ENCODE measurements around the gene MTNR1B. TPM values are rescaled to one million over a fixed set of nuclear protein-coding genes. Genes with fewer than 3 reads are reported as not detected.

The MTNR1B gene
- total and polyA plus RNA-seq, 4 donors: not detected

- H3K4me3 ChIP-seq (ENCODE audit: low read length in 2 of 2): no peak overlapping the region
- no peaks in the 10 kb centered on the region for H3K4me1 ChIP-seq (ENCODE audit: control insufficient read depth in 1 of 2, insufficient read depth in 2 of 2, low read length in 2 of 2)
- H3K36me3 ChIP-seq (ENCODE audit: control insufficient read depth in 1 of 2, insufficient read depth in 2 of 2, low read length in 1 of 2): no peaks in the 10 kb centered on the region
- no peaks in the 10 kb centered on the region for H3K9me3 ChIP-seq (ENCODE audit: control insufficient read depth, low read length)
- ATAC-seq (ENCODE audit: low FRiP score): no peak
- H3K27me3 ChIP-seq (ENCODE audit: control insufficient read depth in 1 of 2, insufficient read depth in 2 of 2, low read length in 1 of 2): no peaks in the 10 kb centered on the region
- WGBS, 2 donors: 78 to 88% methylated on average over 2 of the region's 2 CpGs
- no peak for DNase-seq
- no peak overlapping the region for H3K27ac ChIP-seq (ENCODE audit: low read depth in 1 of 2, low read length in 2 of 2)
- intact Hi-C loops (cut with DNase I): no loop called here
Observed at GRCh38 chr11:92967867-92968266, 1.6 kb upstream of the MTNR1B start.

- intact Hi-C loops (cut with DNase I): no loop called here
- Histone ChIP-seq H3K4me3 (ENCODE audit: low read length in 2 of 2) (no peak overlapping the region), H3K27ac (ENCODE audit: low read depth in 1 of 2, low read length in 2 of 2) (no peak overlapping the region), H3K9me3 (ENCODE audit: control insufficient read depth, low read length) (no peaks in the 10 kb centered on the region), H3K36me3 (ENCODE audit: control insufficient read depth in 1 of 2, insufficient read depth in 2 of 2, low read length in 1 of 2) (no peaks in the 10 kb centered on the region), H3K4me1 (ENCODE audit: control insufficient read depth in 1 of 2, insufficient read depth in 2 of 2, low read length in 2 of 2) (no peaks in the 10 kb centered on the region), H3K27me3 (ENCODE audit: control insufficient read depth in 1 of 2, insufficient read depth in 2 of 2, low read length in 1 of 2) (no peaks in the 10 kb centered on the region)
- no peak for DNase-seq
- no peak for ATAC-seq (ENCODE audit: low FRiP score)
- WGBS, 2 donors: 2 to 6% methylated on average over 15 to 16 of the region's 16 CpGs
Observed at GRCh38 chr11:92969293-92969633, 188 bp upstream of the MTNR1B start.

DNA sequence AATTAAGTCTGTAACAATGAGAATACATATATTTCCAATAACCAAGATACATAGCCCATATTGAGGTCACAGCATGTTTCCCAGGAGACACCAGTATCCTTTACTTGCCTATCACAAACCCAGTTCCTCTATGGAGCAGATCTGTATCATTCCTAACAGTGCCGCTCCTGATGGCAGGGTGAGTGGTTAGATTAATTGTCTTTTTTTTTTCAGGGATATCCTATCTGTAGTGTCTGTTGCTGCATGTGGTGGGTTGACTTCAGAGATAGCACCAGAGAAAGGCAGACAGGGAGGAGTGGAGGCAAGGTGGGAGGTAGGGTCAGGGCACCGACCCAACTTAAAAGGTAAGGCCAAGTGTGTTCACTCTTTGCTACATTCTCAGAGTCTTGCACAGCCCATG lies 2.8 kb downstream of the MTNR1B start:
- H3K36me3 ChIP-seq (ENCODE audit: control insufficient read depth in 1 of 2, insufficient read depth in 2 of 2, low read length in 1 of 2): no peaks in the 10 kb centered on the region
- H3K4me3 ChIP-seq (ENCODE audit: low read length in 2 of 2): no peak overlapping the region
- intact Hi-C loops (cut with DNase I): no loop called here
- no peaks in the 10 kb centered on the region for H3K4me1 ChIP-seq (ENCODE audit: control insufficient read depth in 1 of 2, insufficient read depth in 2 of 2, low read length in 2 of 2)
- 66 to 94% methylated on average over 2 of the region's 2 CpGs for WGBS, 2 donors
- DNase-seq (no peak), ATAC-seq (ENCODE audit: low FRiP score) (no peak)
- H3K27me3 ChIP-seq (ENCODE audit: control insufficient read depth in 1 of 2, insufficient read depth in 2 of 2, low read length in 1 of 2): no peaks in the 10 kb centered on the region
- no peak overlapping the region for H3K27ac ChIP-seq (ENCODE audit: low read depth in 1 of 2, low read length in 2 of 2)
- H3K9me3 ChIP-seq (ENCODE audit: control insufficient read depth, low read length): no peaks in the 10 kb centered on the region

GRCh38 chr11:92975285-92975684 lies 5.8 kb downstream of the MTNR1B start:
- no peaks in the 10 kb centered on the region for H3K9me3 ChIP-seq (ENCODE audit: control insufficient read depth, low read length)
- no peak overlapping the region for H3K27ac ChIP-seq (ENCODE audit: low read depth in 1 of 2, low read length in 2 of 2)
- no peak for DNase-seq
- intact Hi-C loops (cut with DNase I): no loop called here
- no peaks in the 10 kb centered on the region for H3K36me3 ChIP-seq (ENCODE audit: control insufficient read depth in 1 of 2, insufficient read depth in 2 of 2, low read length in 1 of 2)
- H3K4me1 ChIP-seq (ENCODE audit: control insufficient read depth in 1 of 2, insufficient read depth in 2 of 2, low read length in 2 of 2): no peaks in the 10 kb centered on the region
- H3K27me3 ChIP-seq (ENCODE audit: control insufficient read depth in 1 of 2, insufficient read depth in 2 of 2, low read length in 1 of 2): no peaks in the 10 kb centered on the region
- H3K4me3 ChIP-seq (ENCODE audit: low read length in 2 of 2): no peak overlapping the region
- 85 to 91% methylated on average over 3 of the region's 3 CpGs for WGBS, 2 donors
- no peak for ATAC-seq (ENCODE audit: low FRiP score)

- no peaks in the 10 kb centered on the region for H3K27me3 ChIP-seq (ENCODE audit: control insufficient read depth in 1 of 2, insufficient read depth in 2 of 2, low read length in 1 of 2)
- no peak overlapping the region for H3K4me3 ChIP-seq (ENCODE audit: low read length in 2 of 2)
- DNase-seq: no peak
- H3K4me1 ChIP-seq (ENCODE audit: control insufficient read depth in 1 of 2, insufficient read depth in 2 of 2, low read length in 2 of 2): no peaks in the 10 kb centered on the region
- no peaks in the 10 kb centered on the region for H3K9me3 ChIP-seq (ENCODE audit: control insufficient read depth, low read length)
- no peaks in the 10 kb centered on the region for H3K36me3 ChIP-seq (ENCODE audit: control insufficient read depth in 1 of 2, insufficient read depth in 2 of 2, low read length in 1 of 2)
- intact Hi-C loops (cut with DNase I): no loop called here
- no peak overlapping the region for H3K27ac ChIP-seq (ENCODE audit: low read depth in 1 of 2, low read length in 2 of 2)
- ATAC-seq (ENCODE audit: low FRiP score): no peak
Observed at GRCh38 chr11:92976681-92977080, 7.2 kb downstream of the MTNR1B start.

DNA sequence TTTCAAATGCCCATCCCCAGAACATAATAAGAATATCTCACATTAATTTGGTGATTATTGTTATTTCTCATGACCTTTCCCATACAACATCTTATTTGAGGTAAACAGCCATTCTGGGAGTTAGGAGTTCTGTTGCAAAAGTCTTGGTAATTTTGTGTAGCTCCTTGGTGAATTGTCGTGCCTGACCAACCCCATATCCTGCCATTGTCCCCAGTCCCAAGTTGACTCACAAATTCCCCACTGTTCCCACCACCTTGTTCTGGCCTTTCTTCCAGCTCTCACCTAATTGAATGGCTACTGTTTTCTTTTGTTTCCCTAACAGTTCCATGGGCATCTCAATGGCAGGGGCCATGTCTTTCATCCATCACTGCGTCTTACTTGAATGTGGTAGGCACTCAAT lies 8.0 kb downstream of the MTNR1B start:
- Histone ChIP-seq H3K36me3 (ENCODE audit: control insufficient read depth in 1 of 2, insufficient read depth in 2 of 2, low read length in 1 of 2) (no peaks in the 10 kb centered on the region), H3K9me3 (ENCODE audit: control insufficient read depth, low read length) (no peaks in the 10 kb centered on the region), H3K27ac (ENCODE audit: low read depth in 1 of 2, low read length in 2 of 2) (no peak overlapping the region), H3K4me1 (ENCODE audit: control insufficient read depth in 1 of 2, insufficient read depth in 2 of 2, low read length in 2 of 2) (no peaks in the 10 kb centered on the region), H3K27me3 (ENCODE audit: control insufficient read depth in 1 of 2, insufficient read depth in 2 of 2, low read length in 1 of 2) (no peaks in the 10 kb centered on the region), H3K4me3 (ENCODE audit: low read length in 2 of 2) (no peak overlapping the region)
- WGBS, 2 donors: 87 to 97% methylated on average over 2 of the region's 2 CpGs
- intact Hi-C loops (cut with DNase I): no loop called here
- DNase-seq (no peak), ATAC-seq (ENCODE audit: low FRiP score) (no peak)

- intact Hi-C loops (cut with DNase I): no loop called here
Observed at GRCh38 chr11:92978271-92979111, 9.0 kb downstream of the MTNR1B start.

GRCh38 chr11:92979176-92979575 lies 9.7 kb downstream of the MTNR1B start:
- DNase-seq: no peak
- no peak for ATAC-seq (ENCODE audit: low FRiP score)
- H3K27me3 ChIP-seq (ENCODE audit: control insufficient read depth in 1 of 2, insufficient read depth in 2 of 2, low read length in 1 of 2): no peaks in the 10 kb centered on the region
- no peaks in the 10 kb centered on the region for H3K4me1 ChIP-seq (ENCODE audit: control insufficient read depth in 1 of 2, insufficient read depth in 2 of 2, low read length in 2 of 2)
- no peaks in the 10 kb centered on the region for H3K9me3 ChIP-seq (ENCODE audit: control insufficient read depth, low read length)
- H3K27ac ChIP-seq (ENCODE audit: low read depth in 1 of 2, low read length in 2 of 2): no peak overlapping the region
- no peaks in the 10 kb centered on the region for H3K36me3 ChIP-seq (ENCODE audit: control insufficient read depth in 1 of 2, insufficient read depth in 2 of 2, low read length in 1 of 2)
- no peak overlapping the region for H3K4me3 ChIP-seq (ENCODE audit: low read length in 2 of 2)
- intact Hi-C loops (cut with DNase I): no loop called here
- 66 to 82% methylated on average over 1 of the region's 1 CpG for WGBS, 2 donors

More at GRCh38 chr11:92978271-92979111, 9.0 kb downstream of the MTNR1B start:
- no peak for ATAC-seq (ENCODE audit: low FRiP score)
- H3K27me3 ChIP-seq (ENCODE audit: control insufficient read depth in 1 of 2, insufficient read depth in 2 of 2, low read length in 1 of 2): no peaks in the 10 kb centered on the region
- DNase-seq: no peak
- no peak overlapping the region for H3K4me3 ChIP-seq (ENCODE audit: low read length in 2 of 2)
- H3K9me3 ChIP-seq (ENCODE audit: control insufficient read depth, low read length): no peaks in the 10 kb centered on the region
- WGBS, 2 donors: 57 to 60% methylated on average over 7 of the region's 7 CpGs
- no peak overlapping the region for H3K27ac ChIP-seq (ENCODE audit: low read depth in 1 of 2, low read length in 2 of 2)
- no peaks in the 10 kb centered on the region for H3K4me1 ChIP-seq (ENCODE audit: control insufficient read depth in 1 of 2, insufficient read depth in 2 of 2, low read length in 2 of 2)
- no peaks in the 10 kb centered on the region for H3K36me3 ChIP-seq (ENCODE audit: control insufficient read depth in 1 of 2, insufficient read depth in 2 of 2, low read length in 1 of 2)

- Histone ChIP-seq H3K27me3 (ENCODE audit: control insufficient read depth in 1 of 2, insufficient read depth in 2 of 2, low read length in 1 of 2) (no peaks in the 10 kb centered on the region), H3K36me3 (ENCODE audit: control insufficient read depth in 1 of 2, insufficient read depth in 2 of 2, low read length in 1 of 2) (no peaks in the 10 kb centered on the region), H3K4me1 (ENCODE audit: control insufficient read depth in 1 of 2, insufficient read depth in 2 of 2, low read length in 2 of 2) (no peaks in the 10 kb centered on the region), H3K4me3 (ENCODE audit: low read length in 2 of 2) (no peak overlapping the region), H3K9me3 (ENCODE audit: control insufficient read depth, low read length) (peaks cover 1% of the 10 kb centered on the region), H3K27ac (ENCODE audit: low read depth in 1 of 2, low read length in 2 of 2) (no peak overlapping the region)
- intact Hi-C loops (cut with DNase I): no loop called here
- 69 to 82% methylated on average over 3 of the region's 3 CpGs for WGBS, 2 donors
- DNase-seq (no peak), ATAC-seq (ENCODE audit: low FRiP score) (no peak)
Observed at GRCh38 chr11:92980312-92980711, 10.9 kb downstream of the MTNR1B start.
